ENCODE results near the gene PTPN14.

PTPN14 gene

DNA sequence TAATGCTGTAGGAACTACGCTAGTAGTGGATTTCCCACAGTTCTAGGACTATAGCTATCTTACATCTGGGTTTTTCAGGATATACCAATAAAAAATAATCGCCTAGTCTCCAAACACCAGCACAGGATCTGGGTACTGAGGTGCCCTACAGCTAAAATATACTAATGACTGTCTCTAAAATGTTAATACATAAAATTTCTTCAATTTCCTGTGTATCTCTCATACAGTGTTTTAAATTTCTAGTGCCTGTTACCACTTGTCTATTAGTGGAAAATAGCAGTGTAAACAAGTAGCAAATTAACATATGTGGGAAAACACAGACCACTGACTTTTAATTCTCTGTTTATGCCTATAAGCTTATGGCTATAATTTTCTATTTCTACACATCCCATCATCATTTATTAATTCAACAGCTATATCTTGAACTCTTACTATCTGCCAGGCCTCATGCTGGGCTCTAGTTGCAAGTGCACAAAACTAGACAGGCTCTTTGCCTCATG lies 16.1 kb upstream of the PTPN14 start:
- DNase-seq = no peak

DNA sequence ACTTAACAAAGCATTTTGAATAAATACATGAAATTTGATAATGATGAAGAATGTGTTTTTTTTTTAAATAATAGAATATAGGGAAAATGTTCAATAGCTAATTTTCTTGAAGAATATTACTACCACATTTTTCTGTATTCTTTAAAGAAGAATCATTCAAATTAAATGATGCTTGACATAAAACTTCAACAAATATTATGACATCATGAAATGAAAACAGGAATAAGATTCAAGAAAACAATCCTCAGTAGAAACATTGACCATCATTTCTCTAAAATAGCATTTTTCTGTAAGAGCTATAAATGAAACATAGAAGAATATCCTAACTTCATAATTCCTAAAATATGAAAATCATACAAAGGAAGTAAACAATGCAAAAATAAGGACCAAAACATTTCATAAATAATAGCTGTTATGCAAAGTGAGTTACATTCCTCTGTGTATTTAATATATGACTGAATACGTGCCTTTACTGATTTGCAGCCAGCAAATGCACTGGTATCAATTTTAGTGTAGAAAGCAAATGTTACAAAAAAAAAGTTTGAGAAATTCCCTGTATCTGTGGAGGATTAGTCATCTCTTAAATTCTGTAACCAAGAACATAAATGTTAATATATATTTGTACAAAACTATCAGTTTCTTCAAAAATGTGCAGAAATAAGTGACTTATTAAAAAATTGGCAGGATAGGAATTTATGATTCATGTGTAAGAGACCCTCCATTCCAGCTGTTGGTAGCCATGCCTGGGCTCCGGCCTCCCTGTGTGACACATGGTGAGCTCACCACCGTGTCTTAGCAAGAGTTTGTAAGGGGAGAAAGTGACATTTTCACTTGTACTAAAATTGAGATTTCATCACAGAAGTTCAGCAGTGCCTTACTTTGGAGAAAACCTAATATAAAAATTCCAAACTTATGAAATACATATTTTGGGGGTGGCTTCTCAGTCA lies 15.0 kb upstream of the PTPN14 start:
- DNase-seq = no peak

DNA sequence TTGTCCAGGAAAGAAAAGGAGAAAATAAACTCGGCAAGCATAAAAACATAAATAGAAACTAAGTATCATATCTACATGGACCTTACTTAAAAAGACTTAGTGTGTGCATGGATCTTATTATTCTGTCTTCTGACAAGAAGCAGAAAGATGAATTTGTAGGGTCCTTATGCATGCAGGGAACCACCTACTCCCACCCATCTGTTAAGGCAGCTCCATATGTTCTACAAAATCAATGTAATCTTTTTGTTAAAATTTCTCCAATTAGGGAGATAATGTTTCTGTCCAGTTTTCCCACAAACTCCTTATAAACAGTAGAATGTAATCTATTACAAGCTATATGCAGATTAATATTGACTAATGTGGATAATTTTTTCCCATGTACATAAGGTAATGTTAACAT lies 13.9 kb upstream of the PTPN14 start:
- no peak for DNase-seq

DNA sequence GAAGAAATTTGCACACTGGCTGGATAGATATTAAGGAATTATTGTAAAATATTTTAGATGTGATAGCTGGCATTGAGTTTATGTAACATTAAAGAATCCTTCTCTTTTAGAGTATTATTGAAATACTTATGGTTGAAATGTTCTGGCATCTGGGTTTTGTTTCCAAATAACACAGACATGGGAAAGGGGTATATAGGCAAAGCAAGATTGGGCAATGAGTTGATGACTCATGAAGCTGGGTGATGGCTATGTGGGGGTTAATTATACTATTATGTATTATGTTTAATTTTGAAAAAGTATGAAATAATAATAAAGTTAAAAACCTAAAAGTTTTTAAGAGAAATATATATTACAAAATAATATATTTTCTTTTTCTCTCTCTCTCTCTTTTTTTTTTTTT lies 12.5 kb upstream of the PTPN14 start:
- no peak for DNase-seq

DNA sequence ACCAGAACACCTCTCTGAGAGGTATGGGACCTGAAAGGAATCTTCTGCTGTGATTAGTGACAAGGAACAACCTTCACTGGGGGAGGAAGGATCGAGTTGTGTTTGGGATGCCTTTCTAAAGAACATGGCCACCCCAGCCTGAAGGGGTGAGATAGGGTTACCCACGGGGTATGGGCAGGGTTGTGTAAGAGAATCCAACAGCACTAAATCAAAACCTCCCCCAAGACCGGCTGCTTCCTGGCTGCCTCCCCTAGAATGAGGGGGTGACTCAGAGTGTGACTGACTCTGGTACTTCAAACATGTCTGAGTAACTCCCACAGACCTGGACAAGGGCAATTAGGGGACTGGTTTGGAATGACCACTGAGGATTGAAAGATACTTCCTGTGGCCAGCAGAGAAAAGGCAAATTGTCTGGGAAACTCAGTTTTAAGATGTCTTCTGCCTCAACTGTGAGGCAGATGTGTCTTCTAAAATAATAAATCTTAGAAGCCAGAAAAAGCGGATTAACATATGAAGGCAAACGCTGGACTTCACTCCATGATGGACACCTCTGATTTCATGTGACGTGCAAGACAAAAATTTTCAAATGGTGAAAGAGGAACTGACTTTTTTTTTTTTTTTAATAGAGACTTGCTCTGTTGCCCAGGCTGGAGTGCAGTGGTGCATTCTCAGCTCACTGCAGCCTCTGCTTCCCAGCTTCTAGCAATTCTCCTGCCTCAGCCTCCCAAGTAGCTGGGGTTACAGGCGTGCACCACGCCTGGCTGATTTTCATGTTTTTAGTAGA lies 6.7 kb upstream of the PTPN14 start:
- DNase-seq = no peak

DNA sequence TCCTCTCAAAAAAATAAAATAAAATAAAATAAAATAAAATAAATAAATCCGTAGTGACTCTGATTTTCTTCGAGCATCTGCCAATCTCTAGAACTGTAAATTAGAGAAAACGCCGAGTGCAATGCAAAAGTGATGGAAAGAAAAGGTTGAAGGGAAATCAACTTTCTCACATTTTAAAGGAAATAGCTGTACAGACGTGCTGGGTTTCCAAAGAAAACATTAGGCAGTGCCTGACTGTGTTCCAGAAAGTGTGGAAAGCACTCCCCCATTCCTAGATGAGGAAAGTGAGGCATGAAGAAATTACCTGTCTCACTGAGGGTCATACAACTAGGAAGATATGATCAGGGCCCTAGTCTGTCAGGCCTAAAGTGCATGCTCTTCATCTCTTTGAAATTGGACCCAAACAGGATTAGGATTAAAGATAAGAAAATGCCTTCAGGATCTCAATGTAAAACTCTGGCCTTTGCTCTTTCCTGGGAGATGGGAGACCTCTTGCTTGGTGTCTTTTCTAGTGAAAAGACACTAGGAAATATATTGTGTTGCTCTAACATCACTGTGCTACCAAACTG lies 1.8 kb upstream of the PTPN14 start:
- no peak for DNase-seq

DNA sequence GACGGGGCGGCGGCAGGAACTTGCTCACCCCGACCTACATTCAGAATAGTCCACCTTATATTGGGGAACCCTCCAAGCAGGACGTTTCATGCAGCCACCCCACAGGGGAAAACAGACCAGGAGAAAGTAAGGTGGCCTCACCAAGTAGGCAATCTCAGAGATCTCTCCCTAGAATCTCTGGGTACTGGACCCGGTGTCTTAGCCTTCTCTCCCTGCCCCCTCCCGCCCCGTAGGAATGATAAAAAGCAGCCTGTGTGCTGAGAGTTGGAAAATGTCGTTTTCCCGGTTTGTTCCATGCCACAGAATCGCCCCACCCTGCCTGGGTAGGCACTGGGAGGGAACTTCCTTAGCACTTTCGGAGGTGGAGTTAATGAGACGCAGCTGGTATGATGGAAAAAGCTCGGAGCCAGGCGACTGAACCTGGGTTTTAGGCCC lies 789 bp upstream of the PTPN14 start:
- no peak for DNase-seq

DNA sequence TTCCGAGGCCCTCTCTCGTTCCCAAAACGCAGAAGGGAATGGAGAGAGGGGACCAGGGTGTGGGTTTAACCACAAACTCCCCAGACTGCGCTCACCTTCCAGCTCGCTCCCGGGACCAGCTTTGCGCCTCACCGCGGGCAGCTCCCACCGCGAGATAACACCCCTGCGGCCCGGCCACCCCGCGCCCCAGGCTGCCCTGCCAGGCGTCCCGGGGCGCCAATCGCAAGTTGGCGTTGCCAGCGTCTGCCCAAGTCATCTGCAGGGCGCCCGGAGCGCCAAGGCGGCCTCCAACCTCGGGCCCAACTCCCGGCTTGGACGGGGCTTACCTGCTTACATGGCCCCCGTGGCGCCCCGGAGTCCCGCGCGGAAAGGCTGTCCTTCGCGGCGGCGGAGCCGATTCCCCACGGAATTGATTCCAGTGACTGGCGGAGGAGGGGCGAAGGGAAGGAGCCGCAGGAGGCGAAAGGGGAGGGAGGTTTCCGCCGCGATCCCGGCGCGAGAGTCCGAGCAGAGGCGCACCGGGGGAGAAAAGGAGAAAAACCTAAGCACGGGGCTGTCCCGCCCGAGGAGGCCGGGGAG lies 456 bp downstream of the PTPN14 start:
- no peak for DNase-seq

DNA sequence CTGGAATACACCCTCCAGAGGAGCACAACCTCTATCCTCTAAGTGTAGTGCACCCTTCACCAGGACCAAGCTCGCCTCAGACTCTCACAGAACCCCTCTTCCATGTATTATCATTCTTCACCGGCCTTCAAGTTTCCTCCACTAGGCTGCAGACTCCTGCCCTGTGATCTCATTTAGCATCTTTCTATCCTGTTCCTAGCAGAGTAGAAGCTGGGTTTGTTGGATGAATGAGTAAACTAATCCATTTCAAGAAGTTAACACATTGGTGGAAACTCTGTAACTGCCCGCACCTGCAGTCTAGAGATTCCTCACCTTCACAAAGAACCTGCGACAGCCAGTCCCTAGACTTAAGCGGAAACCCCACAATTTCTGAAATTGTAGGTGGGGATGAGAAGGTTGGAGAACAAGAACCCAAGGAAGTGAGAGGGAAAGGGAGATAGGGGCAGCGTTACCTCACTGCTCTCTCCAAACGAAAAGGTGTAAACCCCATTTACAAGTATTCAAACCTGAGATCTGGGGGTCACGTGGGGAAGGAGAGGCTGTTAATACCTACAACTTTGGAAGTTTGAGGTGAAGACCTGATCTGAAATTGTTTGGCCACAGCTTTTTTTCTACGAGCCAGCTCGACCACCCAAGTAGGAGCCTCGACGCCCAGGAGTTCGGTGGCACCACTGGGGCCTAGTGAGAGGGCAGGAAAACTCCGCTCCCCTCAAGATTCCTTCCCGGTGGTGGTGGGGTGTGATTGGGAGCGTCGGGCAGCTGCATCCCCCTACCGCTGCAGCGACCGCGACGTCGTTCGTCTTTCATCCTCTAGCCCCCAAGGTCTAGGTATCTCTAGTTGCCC lies 1.2 kb downstream of the PTPN14 start:
- no peak for DNase-seq

DNA sequence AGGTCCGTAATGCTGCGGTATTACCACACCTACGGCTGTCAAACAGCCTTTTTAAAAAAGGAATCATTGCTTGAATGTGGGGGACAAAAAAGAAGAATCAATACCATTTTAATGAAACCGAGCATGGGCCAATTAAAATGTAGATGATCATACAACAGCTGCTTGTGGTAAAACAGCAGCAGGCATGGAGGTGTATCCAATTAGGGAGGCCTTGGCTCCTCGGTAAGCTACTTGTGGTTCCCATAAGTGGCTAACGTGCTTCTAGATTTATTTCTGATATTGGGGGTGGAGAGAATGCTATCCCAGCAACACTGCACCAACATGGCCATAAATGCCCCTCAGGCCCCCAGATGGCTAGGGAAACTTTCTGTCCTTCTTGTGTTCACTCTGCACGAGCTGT lies 1.8 kb downstream of the PTPN14 start:
- DNase-seq = no peak

DNA sequence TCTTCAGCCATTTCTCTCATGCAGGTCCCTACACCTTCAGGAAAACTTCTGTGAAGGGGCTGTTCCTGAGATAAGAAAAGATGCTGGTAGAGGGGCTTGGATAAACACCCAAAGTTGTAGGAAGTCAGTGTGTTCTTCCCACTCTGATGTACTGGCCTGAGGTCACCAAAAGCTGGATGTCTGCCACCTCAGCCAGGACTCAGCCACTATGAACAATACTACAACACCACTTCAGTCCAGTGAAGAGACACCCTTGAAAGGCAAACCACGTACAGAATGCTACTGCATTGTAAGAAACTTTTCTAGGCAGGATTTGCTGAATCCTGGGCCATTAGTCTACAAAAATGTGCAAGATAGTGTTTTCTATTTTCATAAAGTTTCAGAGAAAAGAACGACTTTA lies 2.4 kb downstream of the PTPN14 start:
- DNase-seq = no peak

DNA sequence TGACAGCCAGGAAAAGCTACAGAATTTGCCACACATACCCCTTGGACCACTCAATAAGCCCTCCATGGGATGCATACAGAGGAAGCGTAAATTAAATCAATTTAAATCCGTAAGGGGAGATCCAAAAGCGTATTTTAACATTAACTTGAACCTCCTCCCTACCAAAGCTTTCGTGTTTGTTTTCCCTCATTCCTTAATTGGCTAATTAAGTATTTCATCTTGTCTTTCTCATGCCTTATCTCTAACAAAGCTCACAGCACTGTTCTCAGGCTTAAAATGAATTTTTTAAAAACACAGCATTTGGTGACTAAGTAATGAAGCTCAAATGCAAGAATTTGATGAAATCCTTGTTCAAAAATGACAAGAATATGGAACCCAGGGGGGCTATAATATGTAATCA lies 3.1 kb downstream of the PTPN14 start:
- DNase-seq = no peak

DNA sequence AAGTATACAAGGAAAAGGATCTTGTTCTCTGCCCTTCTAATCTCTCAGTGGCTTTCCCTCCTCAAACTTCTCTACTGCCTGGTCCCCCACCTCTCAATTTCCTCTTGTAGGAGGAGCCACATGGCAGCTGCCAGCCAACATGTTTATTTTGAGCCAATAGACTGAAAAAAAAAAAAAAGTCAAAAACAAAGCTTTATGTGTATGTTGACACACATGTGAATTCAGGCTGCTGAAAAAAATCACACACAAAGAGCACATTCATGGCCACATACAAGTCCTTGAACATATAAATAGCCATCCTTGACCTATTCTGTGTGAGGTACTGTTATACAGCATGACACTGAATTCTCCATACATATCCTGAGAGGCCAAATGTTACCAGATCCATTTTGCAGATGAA lies 3.7 kb downstream of the PTPN14 start:
- no peak for DNase-seq

DNA sequence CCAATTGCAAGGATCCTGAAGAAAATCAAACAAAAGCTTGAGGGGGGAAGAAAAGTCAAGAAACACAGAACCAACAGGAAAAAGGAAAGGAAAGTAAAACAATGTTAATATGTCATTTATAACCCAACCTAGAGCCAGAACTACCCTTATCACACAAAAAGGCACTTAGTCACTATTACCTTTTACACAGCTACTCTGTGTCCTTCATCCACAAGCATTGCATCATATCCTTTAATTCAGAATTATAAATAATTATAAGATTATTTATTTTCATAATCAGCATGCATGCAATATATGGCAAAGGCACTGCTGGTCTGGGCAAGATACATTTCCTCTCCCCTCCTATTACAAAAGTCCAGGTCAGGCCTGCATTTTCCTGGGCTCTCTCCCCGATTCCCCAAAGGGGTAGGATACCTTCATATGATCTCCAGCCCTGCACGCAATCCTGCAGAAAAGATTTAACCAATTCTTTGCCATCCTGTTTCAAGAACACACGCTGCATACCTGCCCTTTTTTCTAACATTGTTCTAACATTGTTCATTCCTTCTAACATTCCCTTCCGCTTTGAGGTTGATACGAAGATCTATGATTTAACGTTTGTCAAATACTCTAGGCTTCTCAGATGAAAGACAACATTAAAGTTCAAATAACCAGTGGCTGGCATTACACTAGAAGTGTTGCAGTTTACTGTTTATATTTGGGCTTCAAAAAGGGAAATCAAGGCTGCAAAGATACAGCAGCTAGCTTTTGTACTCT lies 4.3 kb downstream of the PTPN14 start:
- DNase-seq = no peak

DNA sequence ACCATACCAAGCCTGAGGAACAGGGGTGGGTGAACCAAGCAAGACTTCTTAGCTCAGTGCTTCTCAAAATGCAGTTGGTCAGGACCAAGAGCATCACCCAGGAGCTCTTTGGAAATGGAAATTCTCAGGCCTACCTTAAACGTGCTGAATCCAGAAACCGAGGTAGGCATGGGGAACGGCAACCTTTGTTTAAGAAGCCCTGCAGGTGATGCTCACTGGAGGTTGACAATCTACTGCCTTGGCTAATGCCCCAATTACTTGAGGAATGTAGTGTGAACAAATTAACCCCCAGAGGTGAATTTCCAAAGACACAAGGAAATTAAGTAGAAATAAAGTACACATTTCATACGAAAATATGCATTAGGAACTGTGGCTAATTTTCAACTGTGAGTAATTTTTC lies 5.3 kb downstream of the PTPN14 start:
- no peak for DNase-seq

DNA sequence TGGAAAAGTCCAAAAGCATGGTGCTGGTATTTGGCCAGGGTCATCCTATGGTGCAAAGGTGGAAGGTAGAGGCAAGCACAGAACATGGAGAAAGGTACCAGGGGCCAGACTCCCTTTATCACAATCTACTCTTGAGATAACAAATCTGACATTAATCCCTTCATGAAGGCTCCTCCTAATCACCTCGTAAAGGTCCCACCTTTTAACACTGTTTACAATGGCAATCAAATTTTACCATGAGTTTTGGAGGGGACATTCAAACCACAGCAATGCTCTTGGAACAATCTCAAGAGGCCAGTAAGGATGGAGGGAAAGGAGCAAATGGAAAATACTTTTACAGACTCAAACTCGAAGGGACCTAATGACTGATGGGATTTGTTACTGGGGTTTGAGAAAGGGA lies 6.1 kb downstream of the PTPN14 start:
- no peak for DNase-seq

DNA sequence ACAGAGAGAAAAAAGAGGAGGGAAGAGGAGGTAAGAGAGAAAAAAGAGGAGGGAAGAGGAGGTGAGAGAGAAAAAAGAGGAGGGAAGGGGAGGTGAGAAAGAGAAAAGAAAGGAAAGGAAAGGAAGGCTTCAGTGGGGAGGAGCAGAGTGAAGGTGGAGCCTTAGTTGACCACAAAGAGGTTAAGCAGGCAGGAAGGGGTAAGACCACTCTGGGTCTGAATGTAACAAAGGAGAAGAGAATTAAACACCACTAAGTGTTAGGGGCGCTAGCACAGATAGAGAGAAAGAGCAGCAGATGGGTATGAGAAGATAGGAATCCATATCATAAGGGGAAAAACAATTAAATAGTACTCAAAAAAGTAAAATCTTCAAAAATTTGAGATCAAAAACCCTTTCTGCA lies 6.6 kb downstream of the PTPN14 start:
- DNase-seq = no peak

DNA sequence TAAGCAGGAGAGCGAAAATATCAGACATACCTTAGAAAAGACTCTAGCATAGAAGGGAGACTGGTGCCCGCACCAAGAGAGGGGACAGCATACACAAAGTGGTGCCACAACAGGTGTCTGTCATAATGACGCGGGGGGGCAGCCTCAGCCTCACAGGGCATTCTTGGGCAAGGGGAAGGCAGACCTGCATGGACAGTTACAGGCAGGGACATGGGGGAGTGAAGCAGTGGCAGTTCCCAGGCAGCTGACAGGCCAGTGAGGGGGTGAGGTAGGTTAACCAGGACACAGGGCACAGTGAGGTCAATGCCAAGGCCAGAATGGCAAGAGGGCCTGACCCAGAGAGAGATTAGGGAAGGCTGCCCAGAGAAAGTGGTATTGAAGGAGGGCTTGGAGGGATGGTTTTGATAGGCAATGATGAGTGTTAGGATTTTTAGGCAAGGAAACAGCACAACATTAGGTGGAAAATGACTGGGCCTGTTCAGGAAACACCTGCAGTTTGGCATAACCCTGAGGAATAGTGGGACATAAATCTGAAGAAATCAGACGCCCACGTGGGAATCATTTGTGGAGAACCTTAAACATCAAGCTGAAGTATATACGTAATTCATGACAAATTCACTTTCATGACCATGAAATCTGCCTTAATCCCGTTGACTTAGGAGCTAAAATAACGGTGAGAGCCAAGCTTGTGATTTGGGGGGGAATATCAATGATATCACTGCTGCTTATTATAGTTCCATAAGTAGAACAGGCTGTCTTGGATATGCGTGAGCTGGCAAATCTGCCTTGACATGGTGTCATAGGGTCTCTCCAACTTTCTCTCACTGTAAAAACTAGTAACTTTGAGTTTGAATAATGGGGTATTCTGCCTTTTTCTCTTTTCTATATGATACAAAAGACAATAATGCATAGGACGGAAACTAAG lies 8.9 kb downstream of the PTPN14 start:
- no peak for DNase-seq

DNA sequence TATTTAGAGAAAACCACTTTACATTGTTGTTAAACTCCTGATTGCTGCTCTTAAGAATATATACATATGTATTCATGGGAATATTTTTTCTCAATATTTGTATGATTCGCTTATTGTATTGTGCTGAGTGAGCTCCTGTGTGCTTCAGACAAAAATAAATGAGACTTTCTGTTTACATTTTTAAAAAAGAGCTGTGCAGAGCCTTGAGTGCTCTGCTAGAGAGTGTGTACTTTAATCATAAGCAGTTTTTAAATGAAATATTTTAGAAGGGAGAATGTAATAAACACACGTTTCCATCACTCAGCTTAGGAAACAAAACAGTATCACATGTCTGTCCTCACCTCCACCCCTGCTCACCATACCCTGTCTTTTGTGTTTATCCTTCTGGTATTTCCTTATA lies 9.7 kb downstream of the PTPN14 start:
- no peak for DNase-seq

DNA sequence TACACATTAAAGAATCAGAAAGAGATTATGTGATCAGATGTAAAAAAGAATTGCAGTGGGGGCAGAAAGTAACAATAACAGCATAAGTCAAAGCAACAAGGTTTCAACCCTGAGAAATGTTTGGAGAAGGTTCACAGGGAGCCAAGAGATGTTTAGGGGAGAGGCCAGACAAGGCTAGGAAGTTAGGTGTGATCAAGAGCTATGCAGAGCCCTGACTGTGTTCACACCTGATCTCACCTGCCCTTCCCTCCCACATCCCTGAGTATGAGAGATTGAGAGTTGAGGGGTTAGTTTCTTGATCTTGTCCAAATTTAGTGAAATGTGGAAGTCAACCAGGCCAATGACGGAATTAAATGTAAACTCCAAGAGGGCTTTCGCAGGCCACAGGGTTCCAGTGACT lies 10.2 kb downstream of the PTPN14 start:
- DNase-seq = no peak
